NK-92 (cell line): Measurements from ENCODE around the gene GP1BB.
"Not testable (repeated sequence)": the region's sequence is repeated elsewhere in the genome, so short reads cannot be mapped to it uniquely, and the experiment has no call there.

Source experiments
- DNase-seq: peaks from one replicate; lab custom pipeline; 2025; ENCODE audit not compliant: unreplicated experiment; lab: John Stamatoyannopoulos, UW

GP1BB gene

DNA sequence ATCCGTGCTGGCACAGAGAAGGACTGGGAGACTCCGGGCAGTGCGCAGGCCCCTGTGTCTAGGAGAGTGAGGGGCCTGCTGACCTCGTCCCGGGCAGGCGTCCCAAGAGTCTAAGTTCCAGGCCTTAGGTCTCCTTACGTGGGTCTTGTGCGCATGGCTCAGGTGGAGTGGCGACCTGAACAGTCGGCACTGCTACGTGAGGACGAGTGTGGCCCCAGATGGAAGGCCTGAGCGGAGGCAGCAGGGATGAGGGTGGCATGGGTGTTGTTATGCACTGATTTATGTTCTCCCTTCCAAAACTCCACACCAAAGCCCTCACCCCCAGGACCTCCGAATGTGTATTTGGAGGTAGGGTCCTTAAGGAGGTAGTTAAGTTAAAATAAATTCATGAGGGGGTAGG is 29.8 kb upstream of the GP1BB start:
- no peak for DNase-seq

- DNase-seq, result no peak
Observed at GRCh38 chr22:19693981-19694670, 29.2 kb upstream of the GP1BB start.

GRCh38 chr22:19694696-19695095 is 28.6 kb upstream of the GP1BB start:
- DNase-seq, result no peak

DNA sequence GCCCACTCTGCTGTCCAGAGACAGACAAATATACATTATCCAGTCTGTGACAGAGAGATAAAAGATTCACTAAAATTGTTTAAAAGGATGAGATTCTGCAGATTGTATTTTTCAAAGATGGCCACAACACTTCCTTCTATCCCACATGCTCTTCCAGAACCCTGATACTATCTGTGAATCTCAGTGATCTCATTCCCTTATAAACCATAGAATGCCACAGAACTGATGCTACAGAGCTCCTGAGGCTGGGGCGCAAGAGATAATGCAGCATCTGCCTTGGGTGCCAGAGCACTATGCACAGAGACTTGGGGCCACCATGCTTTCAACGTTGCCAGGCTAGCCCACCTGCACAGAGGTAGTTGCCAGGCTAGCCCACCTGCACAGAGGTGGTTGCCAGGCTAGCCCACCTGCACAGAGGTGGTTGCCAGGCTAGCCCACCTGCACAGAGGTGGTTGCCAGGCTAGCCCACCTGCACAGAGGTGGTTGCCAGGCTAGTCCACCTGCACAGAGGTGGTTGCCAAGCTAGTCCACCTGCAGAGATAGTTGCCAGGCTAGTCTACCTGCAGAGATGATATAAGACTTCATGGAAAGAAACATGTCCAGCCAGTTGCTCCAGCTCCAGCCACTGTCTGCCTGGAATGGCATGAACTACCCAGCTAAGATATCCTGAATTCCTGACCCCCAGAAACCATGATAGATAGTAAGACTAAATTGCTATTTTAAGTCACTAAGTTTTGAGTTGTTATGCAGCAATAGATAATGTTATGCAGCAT is 26.6 kb upstream of the GP1BB start:
- DNase-seq, result no peak

DNA sequence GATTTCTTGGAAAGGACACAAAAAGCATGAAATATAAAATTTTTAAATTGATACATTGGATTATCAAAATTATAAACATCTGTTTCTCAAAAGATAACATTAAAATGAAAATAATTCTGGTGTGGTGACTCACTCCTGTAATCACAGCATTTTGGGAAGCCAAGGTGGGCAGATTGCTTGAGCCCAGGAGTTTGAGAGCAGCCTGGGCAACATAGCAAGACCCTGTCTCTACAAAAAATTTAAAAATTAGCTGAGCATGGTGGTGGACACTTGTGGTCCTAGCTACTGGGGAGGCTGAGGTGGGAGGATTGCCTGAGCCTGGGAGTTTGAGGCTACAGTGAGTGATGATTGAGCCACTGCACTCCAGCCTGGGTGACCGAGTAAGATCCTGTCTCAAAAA is 25.5 kb upstream of the GP1BB start:
- DNase-seq, result not testable (repeated sequence)

- no peak for DNase-seq
Observed at GRCh38 chr22:19700790-19701419, 22.4 kb upstream of the GP1BB start.

DNA sequence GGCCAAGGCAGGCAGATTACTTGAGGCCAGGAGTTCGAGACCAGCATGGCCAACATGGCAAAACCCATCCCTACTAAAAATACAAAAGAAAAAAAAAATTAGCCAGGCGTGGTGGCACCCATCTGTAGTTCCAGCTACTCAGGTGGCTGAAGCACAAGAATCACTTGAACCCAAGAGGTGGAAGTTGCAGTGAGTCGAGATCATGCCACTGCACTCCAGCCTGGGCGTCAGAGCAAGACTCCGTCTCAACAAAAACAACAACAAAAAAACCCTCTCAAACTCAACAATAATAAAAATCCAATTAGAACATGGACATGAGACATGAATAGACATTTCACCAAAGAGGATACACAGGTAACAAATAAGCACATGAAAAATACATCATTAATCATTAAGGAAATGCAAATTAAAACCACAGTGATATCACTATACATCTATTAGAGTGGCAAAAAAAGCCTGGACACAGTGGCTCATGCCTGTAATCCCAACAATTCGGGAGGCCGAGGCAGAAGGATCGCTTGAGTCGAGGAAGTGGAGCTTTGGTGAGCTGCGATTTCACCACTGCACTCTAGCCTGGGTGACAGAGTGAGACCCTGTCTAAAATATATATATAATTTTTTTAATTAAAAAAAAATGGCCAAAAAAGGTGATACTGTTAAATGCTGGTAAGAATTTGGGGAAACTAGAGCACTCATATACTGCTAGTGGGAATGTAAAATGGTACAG is 21.8 kb upstream of the GP1BB start:
- DNase-seq, result no peak

- DNase-seq, result no peak
Observed at GRCh38 chr22:19703869-19704268, 19.5 kb upstream of the GP1BB start.

- DNase-seq, result no peak
Observed at GRCh38 chr22:19704355-19705015, 18.9 kb upstream of the GP1BB start.

- no peak for DNase-seq
Observed at GRCh38 chr22:19705181-19705934, 18.0 kb upstream of the GP1BB start.

GRCh38 chr22:19706661-19707151 is 16.6 kb upstream of the GP1BB start:
- no peak for DNase-seq

- no peak for DNase-seq
Observed at GRCh38 chr22:19707347-19708290, 15.7 kb upstream of the GP1BB start.

DNA sequence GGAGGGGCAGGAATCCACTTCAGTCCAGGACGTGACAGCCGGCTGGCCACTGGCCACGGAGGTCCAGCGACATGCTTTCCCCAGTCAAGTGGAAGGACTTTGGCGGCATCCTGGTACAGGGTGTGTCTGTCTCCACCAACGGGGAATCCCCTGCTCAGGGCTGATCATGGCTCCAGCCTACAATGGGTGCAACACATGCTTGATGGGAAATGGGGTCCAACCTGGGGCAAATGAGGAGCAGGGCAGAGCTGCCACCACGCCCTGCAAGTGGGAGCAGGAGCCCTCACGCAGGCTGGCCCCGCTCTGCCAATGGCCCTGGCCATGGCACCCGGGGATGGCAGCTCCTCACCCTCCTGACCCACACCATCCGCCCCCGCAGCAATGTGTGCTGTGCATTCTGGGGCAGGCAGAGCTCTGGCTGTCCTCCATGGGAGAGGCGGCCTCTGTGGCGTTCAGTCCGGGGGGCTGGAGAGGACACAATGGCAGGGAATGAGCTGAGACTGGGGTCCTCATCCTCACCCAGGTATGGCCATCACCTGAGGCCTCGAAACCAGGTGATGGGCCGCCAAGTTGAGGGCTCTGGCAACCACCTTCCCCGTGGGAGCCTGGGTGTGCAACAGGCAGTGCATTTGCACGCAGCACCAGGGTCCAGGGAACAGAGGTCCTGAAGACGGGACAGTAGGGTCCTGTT is 14.9 kb upstream of the GP1BB start:
- DNase-seq, result no peak

GRCh38 chr22:19709063-19709769 is 14.1 kb upstream of the GP1BB start:
- DNase-seq, result no peak

DNA sequence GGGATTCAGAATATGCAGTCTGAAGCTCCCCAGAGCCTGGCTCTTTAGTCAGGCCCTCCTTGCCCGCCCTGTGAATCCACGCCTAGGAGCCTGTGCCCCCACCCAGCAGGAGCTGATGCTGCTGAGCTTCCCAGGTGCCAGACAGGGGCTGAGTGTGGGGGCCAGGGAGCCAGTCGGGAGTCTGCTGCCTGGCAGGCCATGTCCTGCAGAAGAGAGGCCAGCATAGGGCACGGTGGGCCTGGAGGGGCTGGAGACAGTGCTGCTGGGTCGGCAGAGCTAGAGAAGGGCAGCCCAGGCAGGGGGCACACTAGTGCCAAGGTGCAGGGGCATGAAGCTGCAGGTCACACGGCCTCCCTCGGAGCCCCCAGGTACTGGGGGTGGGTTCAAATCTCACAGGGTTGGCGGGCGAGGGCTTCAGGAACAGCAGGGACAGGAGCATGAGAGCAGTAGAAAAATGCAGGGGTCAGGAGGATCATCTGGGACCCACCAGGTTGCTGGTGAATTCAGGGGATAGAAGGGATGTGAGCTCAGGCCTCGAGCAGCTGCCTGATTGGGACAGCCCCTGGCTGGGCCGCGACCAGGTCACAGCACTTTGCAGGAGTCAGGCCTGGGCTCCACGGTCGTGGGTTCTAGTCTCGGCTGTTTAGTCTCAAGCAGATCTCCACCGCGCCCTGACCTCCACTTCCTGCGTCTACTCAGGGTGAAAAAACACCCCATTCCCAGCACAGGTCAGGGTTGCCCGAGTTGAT is 13.1 kb upstream of the GP1BB start:
- no peak for DNase-seq

DNA sequence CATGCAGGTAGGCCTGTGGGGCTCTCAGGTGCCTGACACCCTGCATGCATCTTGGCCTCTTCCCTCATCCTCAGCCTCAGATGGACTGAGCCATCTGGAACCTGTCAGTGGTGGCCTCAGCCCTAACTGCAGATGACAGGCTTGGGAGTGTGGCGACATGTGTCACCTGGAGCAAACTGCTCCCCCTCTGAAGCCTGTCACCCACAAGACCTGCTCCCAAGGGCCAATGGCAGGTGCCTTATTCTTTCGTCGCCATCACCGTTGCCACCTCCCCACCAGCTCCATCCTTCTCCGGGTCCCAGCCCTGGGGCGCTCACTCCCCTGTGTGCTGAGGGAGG is 12.6 kb upstream of the GP1BB start:
- no peak for DNase-seq

DNA sequence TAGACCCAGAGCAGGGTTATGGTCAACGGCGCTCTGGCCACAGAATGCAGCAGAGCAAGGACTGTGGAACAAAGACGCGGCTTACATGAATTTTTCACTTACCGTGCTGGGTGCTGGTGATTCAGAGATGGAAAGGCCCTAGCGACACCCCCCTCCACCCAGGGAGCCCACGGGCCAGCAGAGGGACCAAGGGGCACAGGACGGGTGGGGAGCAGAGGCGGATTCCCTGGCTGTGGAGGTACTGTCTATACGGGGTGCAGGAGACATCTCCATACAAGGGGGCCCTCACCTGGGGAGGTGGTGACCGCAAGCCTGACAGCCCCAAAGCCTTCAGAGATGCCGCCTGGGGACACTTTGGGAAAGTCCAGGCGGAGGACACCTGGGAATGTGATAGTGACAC is 10.1 kb upstream of the GP1BB start:
- DNase-seq, result no peak
